ENCODE data around the gene LRRC3.
A peak's percentile ranks its signal among the peaks of the same experiment; 100 is the strongest.

LRRC3 gene

DNA sequence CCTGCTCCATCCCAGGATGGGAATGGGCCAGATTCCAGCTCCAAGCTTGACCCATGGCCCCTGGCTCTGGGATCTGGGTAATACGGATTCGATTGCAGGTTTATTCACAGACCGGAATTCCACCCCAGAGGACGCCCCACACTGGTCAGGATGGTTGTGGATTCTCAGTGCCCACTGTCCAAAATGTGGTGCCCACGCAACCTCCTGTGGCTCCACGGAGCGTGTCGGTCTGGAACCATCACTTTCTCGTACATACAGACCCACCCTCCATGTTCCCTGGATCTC is 53.1 kb downstream of the LRRC3 start:
- no peak for DNase-seq (ENCODE audit: low spot score)
- TF ChIP-seq, protein P1, sequence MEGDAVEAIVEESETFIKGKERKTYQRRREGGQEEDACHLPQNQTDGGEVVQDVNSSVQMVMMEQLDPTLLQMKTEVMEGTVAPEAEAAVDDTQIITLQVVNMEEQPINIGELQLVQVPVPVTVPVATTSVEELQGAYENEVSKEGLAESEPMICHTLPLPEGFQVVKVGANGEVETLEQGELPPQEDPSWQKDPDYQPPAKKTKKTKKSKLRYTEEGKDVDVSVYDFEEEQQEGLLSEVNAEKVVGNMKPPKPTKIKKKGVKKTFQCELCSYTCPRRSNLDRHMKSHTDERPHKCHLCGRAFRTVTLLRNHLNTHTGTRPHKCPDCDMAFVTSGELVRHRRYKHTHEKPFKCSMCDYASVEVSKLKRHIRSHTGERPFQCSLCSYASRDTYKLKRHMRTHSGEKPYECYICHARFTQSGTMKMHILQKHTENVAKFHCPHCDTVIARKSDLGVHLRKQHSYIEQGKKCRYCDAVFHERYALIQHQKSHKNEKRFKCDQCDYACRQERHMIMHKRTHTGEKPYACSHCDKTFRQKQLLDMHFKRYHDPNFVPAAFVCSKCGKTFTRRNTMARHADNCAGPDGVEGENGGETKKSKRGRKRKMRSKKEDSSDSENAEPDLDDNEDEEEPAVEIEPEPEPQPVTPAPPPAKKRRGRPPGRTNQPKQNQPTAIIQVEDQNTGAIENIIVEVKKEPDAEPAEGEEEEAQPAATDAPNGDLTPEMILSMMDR (IDR thresholded peaks at IDR 0.05; ENCODE audit: poor library complexity, severe bottlenecking) = no peak

DNA sequence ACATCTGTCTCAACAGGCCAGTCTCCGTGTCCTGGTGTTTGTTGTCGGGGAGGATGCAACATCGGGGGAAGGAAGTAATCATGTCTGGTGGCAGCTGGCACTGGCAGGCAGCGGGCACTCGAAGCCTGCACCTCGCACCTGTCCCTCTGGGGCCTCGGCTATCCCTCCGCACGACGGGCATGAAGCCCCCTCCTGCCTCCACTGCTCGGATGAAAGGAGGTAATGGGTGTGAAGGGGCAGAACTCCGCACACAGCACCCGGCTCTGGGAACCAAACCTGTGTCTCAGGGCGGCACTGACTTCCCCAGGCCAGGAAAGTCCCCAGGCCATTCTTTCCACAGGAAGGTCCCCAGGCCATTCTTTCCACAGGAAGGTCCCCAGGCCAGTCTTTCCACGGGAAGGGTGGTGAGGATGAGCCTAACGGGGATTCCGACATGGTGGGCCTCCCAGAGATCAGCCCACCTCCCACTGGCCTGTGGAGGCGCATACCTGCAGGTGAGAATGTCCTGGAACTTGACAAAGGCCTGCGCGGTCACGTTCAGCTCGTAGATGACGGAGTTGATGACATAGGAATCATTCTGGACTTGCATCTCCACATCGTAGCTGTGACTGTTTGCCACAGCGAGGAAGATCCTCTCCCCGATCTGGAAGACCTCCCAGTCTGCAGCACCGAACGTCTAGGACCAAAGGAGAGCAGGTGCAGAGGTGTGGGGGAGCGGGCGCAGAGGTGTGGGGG is 53.6 kb downstream of the LRRC3 start:
- H3K4me3 ChIP-seq (ENCODE audit: severe bottlenecking) = no peak overlapping the region
- H3K27me3 ChIP-seq (ENCODE audit: insufficient read depth, poor library complexity, severe bottlenecking) = no peaks in the 10 kb centered on the region
- ATAC-seq (ENCODE audit: low read depth) (no peak), DNase-seq (ENCODE audit: low spot score) (no peak)
- no peak overlapping the region for H3K27ac ChIP-seq (ENCODE audit: poor library complexity, severe bottlenecking)
- H3K36me3 ChIP-seq (ENCODE audit: low read depth) = no peaks in the 10 kb centered on the region
- H3K4me1 ChIP-seq (ENCODE audit: insufficient read depth, poor library complexity, severe bottlenecking) = no peaks in the 10 kb centered on the region
- TF ChIP-seq, protein P1 (IDR thresholded peaks at IDR 0.05; ENCODE audit: poor library complexity, severe bottlenecking) = no peak
- no peaks in the 10 kb centered on the region for H3K9me3 ChIP-seq (ENCODE audit: severe bottlenecking)

More for the DNA sequence above, 53.1 kb downstream of the LRRC3 start:
- Histone ChIP-seq H3K27me3 (ENCODE audit: insufficient read depth, poor library complexity, severe bottlenecking) (no peaks in the 10 kb centered on the region), H3K36me3 (ENCODE audit: low read depth) (no peaks in the 10 kb centered on the region), H3K9me3 (ENCODE audit: severe bottlenecking) (no peaks in the 10 kb centered on the region), H3K4me3 (ENCODE audit: severe bottlenecking) (no peak overlapping the region), H3K4me1 (ENCODE audit: insufficient read depth, poor library complexity, severe bottlenecking) (no peaks in the 10 kb centered on the region), H3K27ac (ENCODE audit: poor library complexity, severe bottlenecking) (no peak overlapping the region)
- no peak for ATAC-seq (ENCODE audit: low read depth)

DNA sequence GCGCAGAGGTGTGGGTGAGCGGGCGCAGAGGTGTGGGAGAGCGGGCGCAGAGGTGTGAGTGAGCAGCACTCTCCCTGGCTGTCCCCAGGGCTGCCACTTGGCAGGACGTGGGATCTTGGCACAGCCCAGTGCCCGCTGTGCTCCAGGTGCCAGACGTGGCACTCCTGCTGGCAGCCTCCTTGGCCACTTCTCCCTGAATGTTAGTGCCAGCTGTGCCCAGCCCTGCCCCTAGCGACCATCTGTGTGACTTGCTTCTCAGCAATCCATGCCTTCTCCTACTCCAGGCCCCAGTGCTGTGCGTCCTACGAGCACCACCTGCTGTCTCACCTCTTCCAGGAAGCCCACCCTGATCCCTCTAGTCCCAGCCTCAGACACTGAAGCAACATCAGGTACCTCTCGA is 54.2 kb downstream of the LRRC3 start:
- TF ChIP-seq, protein P1 (IDR thresholded peaks at IDR 0.05; ENCODE audit: poor library complexity, severe bottlenecking) = no peak

DNA sequence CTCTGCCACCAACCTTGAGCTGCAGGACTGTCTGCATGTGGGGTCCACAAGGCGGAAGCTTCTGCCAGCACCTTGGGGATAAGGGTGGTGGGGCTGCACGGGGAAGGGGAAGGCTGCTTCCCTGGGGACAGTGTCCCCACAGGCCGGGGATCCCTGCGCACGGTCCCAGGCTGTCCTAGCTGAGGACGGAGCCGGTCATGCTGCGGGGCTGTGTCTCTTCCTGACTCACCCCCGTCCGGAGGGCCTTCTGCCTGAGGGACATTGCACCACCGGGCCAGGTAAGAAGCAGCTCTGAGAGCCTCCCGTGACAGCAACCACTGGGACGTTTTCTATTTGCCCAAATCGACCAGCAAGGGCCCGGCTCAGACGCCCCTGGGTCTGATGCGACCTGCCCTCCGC is 54.8 kb downstream of the LRRC3 start:
- no peaks in the 10 kb centered on the region for H3K4me1 ChIP-seq (ENCODE audit: insufficient read depth, poor library complexity, severe bottlenecking)
- H3K4me3 ChIP-seq (ENCODE audit: severe bottlenecking) = no peak overlapping the region
- H3K36me3 ChIP-seq (ENCODE audit: low read depth) = no peaks in the 10 kb centered on the region
- H3K27me3 ChIP-seq (ENCODE audit: insufficient read depth, poor library complexity, severe bottlenecking) = no peaks in the 10 kb centered on the region
- H3K9me3 ChIP-seq (ENCODE audit: severe bottlenecking) = no peaks in the 10 kb centered on the region
- ATAC-seq (ENCODE audit: low read depth) (no peak), DNase-seq (ENCODE audit: low spot score) (no peak)
- H3K27ac ChIP-seq (ENCODE audit: poor library complexity, severe bottlenecking) = no peak overlapping the region
- TF ChIP-seq, protein P1 (IDR thresholded peaks at IDR 0.05; ENCODE audit: poor library complexity, severe bottlenecking) = no peak

More for the DNA sequence above, 54.2 kb downstream of the LRRC3 start:
- no peaks in the 10 kb centered on the region for H3K27me3 ChIP-seq (ENCODE audit: insufficient read depth, poor library complexity, severe bottlenecking)
- no peak overlapping the region for H3K27ac ChIP-seq (ENCODE audit: poor library complexity, severe bottlenecking)
- H3K4me3 ChIP-seq (ENCODE audit: severe bottlenecking) = no peak overlapping the region
- no peaks in the 10 kb centered on the region for H3K4me1 ChIP-seq (ENCODE audit: insufficient read depth, poor library complexity, severe bottlenecking)
- ATAC-seq (ENCODE audit: low read depth) (peak; percentile 67), DNase-seq (ENCODE audit: low spot score) (no peak)
- H3K36me3 ChIP-seq (ENCODE audit: low read depth) = no peaks in the 10 kb centered on the region
- no peaks in the 10 kb centered on the region for H3K9me3 ChIP-seq (ENCODE audit: severe bottlenecking)

DNA sequence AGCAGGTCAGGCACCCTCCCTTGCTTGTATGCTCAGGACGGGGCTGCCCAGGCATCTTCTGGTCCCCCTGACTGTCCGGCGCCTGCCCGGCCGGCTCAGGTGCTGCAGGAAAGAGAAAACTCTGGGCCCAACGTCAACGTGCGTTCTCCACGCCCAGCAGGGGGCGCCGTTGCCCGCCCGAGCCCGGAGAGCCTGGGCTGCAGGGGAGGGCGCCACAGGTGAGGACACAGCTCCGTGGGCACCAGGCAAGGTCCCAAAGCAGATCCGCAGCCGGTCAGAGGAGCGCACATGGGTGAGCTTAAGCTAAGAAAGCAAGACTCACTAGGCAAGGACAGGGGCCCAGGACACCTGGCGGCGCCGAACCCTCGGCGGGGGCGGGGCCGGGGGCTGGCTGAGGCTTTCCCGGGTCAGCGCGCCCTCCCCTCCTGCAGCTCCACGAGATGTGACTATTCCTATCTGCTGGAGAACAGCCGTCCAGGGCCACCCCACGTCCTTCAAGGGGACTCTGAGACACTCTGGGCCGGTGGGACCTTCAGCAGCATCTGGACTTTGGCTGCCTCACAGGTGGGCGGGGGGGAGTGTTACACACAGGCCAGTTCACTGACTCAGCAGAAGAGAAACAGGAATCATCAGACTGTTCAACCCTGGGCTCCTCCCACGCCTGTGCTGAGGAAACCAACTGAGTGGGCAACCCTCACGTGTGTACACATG is 55.4 kb downstream of the LRRC3 start:
- Histone ChIP-seq H3K4me3 (ENCODE audit: severe bottlenecking) (no peak overlapping the region), H3K4me1 (ENCODE audit: insufficient read depth, poor library complexity, severe bottlenecking) (no peaks in the 10 kb centered on the region), H3K27me3 (ENCODE audit: insufficient read depth, poor library complexity, severe bottlenecking) (no peaks in the 10 kb centered on the region), H3K9me3 (ENCODE audit: severe bottlenecking) (no peaks in the 10 kb centered on the region), H3K27ac (ENCODE audit: poor library complexity, severe bottlenecking) (no peak overlapping the region), H3K36me3 (ENCODE audit: low read depth) (no peaks in the 10 kb centered on the region)
- DNase-seq (ENCODE audit: low spot score) (no peak), ATAC-seq (ENCODE audit: low read depth) (peak; percentile 53)
- TF ChIP-seq, protein P1 (IDR thresholded peaks at IDR 0.05; ENCODE audit: poor library complexity, severe bottlenecking) = peak; percentile 69
